GM23338 (cell line): ENCODE data around the gene FAM25G.

ENCODE experiments used
- CREB1 ChIP-seq: fragments of 250-450 bp; sonication (Bioruptor Pico); IDR thresholded peaks from 2 replicates; pipeline ENCODE4 v1.5.0; 2020; ENCODE audit warnings: low read depth, mild to moderate bottlenecking, moderate library complexity
- CTCF ChIP-seq, 2 experiments: fragments of 200-600 bp in 1 of 2; sonication (generic) in 1 of 2; conservative IDR thresholded peaks; 2 replicates each; pipeline versions ENCODE4 v1.5.1 to v1.6.1; 2016 to 2017; ENCODE audit warnings: antibody characterized with exemption in 2 of 2, low read depth in 2 of 2, mild to moderate bottlenecking in 2 of 2, moderate library complexity in 1 of 2
- ETS1 ChIP-seq: IDR thresholded peaks from 2 replicates; pipeline ENCODE4 v1.6.1; 2016; ENCODE audit warnings: antibody characterized with exemption
- EZH2 ChIP-seq: fragments of 200-600 bp; sonication (generic); IDR thresholded peaks from one replicate; pipeline ENCODE4 v1.8.0; 2017; ENCODE audit warnings: antibody characterized with exemption, mild to moderate bottlenecking, low read depth; ENCODE audit not compliant: unreplicated experiment
- EZH2phosphoT487 ChIP-seq: fragments of 200-600 bp; sonication (generic); IDR thresholded peaks from one replicate; pipeline ENCODE4 v1.8.1; 2018; ENCODE audit warnings: antibody characterized with exemption; ENCODE audit not compliant: unreplicated experiment
- JUNB ChIP-seq: IDR thresholded peaks from one replicate; pipeline ENCODE4 v1.6.1; 2016; ENCODE audit warnings: antibody characterized with exemption; ENCODE audit not compliant: unreplicated experiment
- NANOG ChIP-seq: IDR thresholded peaks from 2 replicates; pipeline ENCODE4 v1.6.1; 2016; ENCODE audit warnings: antibody characterized with exemption, borderline replicate concordance
- POLR2AphosphoS5 ChIP-seq: IDR thresholded peaks from 2 replicates; pipeline ENCODE4 v1.6.1; 2016; ENCODE audit warnings: antibody characterized with exemption, low read depth
- ZNF331 ChIP-seq: fragments of 250-450 bp; sonication (Bioruptor Pico); IDR thresholded peaks from 2 replicates; pipeline ENCODE4 v1.5.0; 2020; ENCODE audit warnings: low read depth, mild to moderate bottlenecking, moderate library complexity
- TF ChIP-seq, protein P1 (sequence below): IDR thresholded peaks from one replicate; pipeline ENCODE4 v1.6.1; 2018; ENCODE audit warnings: antibody characterized with exemption; ENCODE audit not compliant: unreplicated experiment

GRCh38 chr10:47441938-47442337 lies 49.6 kb downstream of the FAM25G start:
- TF ChIP-seq NANOG (no peak), CTCF (conservative IDR thresholded peaks at IDR 0.05; ENCODE audit: low read depth in 2 of 2) (no peak), EZH2phosphoT487 (no peak), EZH2 (no peak), POLR2AphosphoS5 (no peak), JUNB (no peak), CREB1 (no peak), ZNF331 (CRISPR knock-in tag) (no peak), ETS1 (no peak)
- TF ChIP-seq, protein P1, sequence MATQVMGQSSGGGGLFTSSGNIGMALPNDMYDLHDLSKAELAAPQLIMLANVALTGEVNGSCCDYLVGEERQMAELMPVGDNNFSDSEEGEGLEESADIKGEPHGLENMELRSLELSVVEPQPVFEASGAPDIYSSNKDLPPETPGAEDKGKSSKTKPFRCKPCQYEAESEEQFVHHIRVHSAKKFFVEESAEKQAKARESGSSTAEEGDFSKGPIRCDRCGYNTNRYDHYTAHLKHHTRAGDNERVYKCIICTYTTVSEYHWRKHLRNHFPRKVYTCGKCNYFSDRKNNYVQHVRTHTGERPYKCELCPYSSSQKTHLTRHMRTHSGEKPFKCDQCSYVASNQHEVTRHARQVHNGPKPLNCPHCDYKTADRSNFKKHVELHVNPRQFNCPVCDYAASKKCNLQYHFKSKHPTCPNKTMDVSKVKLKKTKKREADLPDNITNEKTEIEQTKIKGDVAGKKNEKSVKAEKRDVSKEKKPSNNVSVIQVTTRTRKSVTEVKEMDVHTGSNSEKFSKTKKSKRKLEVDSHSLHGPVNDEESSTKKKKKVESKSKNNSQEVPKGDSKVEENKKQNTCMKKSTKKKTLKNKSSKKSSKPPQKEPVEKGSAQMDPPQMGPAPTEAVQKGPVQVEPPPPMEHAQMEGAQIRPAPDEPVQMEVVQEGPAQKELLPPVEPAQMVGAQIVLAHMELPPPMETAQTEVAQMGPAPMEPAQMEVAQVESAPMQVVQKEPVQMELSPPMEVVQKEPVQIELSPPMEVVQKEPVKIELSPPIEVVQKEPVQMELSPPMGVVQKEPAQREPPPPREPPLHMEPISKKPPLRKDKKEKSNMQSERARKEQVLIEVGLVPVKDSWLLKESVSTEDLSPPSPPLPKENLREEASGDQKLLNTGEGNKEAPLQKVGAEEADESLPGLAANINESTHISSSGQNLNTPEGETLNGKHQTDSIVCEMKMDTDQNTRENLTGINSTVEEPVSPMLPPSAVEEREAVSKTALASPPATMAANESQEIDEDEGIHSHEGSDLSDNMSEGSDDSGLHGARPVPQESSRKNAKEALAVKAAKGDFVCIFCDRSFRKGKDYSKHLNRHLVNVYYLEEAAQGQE, result no peak
